Fibroblast of mammary gland (primary cell): ENCODE measurements around the gene MAN1B1.
A peak's percentile ranks its signal among the peaks of the same experiment; 100 is the strongest.

Experiments
- DNase-seq: peaks from one replicate; pipeline ENCODE4 v3.0.0-alpha.2; 2010; ENCODE audit warnings: low read depth
- H3K4me3 ChIP-seq: 2 replicates; pipeline ENCODE4 v1.5.1; 2011; ENCODE audit warnings: low read depth, mild to moderate bottlenecking, low read length, moderate library complexity; ENCODE audit not compliant: control insufficient read depth
- TF ChIP-seq, protein P1 (sequence below): conservative IDR thresholded peaks from 2 replicates; pipeline ENCODE4 v1.5.1; 2011; ENCODE audit warnings: low read depth, low read length, inconsistent platforms; ENCODE audit not compliant: control insufficient read depth, insufficient read depth

Gene MAN1B1

DNA sequence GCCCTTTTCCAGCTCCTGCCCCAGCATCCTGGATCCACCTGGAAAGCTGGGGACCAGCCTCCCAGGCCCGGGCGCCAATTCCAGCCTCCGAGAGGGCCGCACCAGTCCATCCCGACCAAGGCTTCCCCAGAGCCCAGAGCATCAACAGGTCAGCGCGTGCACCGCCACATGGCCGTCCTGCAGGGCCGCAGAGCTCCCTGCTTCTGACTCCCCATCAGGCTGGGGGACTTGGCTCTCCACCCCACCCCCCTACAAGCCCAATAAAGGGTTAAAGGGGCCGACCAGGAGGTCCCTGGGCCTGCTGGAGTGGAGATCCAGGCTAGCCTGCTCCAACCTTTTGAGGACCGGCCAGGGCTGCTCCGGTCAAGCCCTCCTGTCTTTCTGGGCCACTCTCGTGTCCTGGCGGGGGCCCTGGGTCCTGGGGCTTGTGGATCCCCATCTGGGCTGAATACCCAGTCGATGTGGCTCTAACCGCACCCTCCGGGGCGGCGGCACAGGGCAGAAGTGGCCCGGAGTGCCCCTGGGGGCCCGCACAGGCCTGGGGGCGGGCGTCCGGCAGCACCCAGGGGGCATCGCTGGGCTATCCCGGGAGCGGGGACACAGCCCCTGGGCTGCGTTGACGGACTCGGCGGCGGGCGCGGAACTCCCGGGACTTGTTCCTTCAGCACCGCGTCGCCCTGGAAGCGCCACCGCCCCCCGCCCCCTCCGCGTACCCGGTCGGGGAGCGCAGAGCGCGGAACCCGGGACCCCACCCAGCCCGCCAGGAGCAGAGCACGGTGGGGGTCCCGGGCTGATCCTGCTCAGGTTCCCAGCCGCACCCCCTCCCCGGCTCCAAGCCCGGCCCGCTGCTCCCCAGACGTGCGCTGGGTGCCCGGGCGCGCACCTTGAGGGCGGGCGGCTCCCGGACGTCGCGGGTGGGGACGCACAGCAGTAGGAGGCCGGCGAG, 33.5 kb upstream of the MAN1B1 start:
- TF ChIP-seq, protein P1, sequence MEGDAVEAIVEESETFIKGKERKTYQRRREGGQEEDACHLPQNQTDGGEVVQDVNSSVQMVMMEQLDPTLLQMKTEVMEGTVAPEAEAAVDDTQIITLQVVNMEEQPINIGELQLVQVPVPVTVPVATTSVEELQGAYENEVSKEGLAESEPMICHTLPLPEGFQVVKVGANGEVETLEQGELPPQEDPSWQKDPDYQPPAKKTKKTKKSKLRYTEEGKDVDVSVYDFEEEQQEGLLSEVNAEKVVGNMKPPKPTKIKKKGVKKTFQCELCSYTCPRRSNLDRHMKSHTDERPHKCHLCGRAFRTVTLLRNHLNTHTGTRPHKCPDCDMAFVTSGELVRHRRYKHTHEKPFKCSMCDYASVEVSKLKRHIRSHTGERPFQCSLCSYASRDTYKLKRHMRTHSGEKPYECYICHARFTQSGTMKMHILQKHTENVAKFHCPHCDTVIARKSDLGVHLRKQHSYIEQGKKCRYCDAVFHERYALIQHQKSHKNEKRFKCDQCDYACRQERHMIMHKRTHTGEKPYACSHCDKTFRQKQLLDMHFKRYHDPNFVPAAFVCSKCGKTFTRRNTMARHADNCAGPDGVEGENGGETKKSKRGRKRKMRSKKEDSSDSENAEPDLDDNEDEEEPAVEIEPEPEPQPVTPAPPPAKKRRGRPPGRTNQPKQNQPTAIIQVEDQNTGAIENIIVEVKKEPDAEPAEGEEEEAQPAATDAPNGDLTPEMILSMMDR, result no peak
- H3K4me3 ChIP-seq, result no peak overlapping the region

DNA sequence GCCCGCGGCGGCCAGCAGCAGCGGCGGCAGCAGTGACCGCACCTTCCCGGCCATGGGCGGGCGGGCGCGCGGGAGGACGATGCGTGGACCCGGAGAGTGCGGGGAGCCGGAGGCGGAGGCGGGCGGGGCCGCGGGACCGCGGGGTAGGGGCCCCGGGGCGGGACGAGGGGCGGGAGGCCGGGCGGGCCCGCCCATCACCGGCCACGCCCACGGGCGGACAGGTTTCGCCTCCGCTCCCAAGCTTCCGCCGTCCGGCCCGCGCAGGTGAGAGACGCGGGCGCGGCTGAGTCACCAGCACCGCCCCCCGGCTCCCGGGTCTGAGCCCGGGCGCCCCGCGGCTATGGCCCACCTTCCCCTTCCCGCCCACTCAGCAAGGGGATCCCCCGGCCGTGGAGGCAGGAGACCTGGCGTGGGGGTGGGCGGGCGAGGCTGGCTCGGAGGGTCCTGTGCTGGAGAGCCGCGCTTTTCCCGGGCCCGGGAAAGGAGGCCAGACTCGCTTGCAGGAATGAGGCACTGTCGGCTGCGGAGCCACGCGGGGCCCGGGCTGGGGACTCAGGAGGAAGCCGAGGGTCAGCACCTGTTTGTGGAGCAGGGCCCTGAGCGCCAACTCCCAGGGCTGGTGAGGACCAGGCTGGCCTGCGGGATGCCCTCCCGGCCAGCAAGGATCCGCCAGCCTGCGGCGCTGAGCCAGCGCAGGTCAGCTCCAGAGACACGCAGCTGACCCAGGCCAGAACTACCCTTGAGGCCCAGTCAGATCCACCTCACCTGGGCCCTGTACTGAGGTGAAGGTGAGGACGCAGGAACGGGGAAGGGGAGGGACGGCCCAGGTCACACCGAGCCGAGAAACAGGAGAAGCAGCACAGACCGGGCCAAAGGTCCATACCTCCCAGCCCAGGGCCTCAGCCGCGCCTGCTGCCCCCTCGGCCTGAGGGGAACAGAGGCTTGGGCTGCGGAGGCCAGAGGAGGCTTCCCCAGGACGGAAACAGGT, 32.5 kb upstream of the MAN1B1 start, which contains the start of gene ENTPD2:
Gene ENTPD2 (minus strand): TSS at position 118 of the 988 bp plus-strand sequence. CDS start 64 bp downstream, at position 54.
- DNase-seq, result no peak
- H3K4me3 ChIP-seq, result no peak within 1 kb of the TSS
- TF ChIP-seq, protein P1, result no peak

More for the DNA sequence above, 33.5 kb upstream of the MAN1B1 start:
- DNase-seq, result no peak

DNA sequence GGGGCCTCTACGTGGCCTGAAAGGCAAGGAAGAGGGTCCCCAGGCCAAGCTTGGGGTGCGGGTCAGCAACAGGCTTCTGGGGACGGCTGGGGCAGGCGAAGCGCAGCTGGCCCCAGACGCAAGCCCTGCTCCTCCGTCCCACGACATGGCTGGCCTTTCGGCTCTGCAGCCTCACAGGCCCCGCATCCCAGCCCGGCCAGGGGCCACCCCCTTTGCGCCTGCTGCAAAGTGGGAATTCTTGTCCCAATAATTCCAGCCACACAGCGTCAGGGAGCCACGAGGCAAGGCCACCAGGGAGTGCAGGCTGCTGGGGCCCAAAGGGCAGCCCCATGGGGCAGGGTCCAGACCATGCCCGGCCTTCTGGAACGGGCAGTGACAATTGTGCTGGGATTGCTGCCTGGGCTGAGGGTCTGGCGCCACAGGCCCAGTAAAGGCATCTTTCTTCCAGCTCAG, 31.8 kb upstream of the MAN1B1 start:
- DNase-seq, result no peak
- TF ChIP-seq, protein P1, result no peak
- H3K4me3 ChIP-seq, result no peak overlapping the region

DNA sequence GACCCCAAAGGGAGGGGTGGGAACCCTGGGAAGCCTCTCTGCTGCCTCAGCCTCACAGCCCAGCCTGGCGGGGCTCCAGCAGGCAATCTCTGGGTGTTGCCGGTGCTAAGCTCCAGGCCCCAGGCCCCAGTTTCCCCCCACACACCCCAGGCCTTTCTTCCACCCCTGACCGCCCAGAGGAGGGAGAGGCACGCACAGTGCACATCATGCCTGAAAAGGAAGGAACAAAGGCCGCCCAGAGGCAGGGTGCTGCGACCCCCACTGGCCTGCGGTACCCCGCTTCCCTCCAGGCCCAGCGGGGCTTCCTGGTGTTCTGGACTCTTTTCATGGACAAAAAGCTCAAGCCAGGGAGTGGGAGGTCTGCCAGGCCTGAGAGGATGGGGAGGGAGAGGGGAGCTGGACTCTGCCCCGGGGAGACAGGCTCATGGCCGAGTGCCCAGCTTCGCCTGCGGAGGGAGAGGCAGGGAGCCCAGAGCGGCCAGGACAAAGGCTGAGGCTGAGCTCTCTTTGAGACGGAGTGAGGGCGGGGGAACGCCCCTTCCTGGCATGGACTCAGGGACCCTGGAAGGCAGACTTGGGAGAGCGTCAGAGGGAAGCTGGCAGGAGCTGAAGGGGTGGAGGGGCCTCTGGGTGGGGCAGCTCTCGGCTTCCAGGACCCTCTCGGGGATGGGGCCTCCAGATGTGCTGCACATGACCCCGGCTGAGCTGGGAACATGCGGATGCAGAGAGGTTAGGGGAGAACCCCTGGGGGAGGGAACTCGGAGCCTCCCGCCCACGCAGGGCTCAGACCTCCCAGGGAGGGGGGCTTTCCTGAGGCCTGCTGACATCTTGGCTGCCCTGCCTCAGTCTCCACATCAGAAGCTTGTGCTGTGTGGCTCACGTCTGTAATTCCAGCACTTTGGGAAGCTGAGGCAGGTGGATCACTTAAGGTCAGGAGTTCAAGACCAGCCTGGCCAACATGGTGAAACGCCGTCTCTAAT, 31.1 kb upstream of the MAN1B1 start:
- no peak overlapping the region for H3K4me3 ChIP-seq
- TF ChIP-seq, protein P1, result no peak
- DNase-seq, result peak; percentile 71

DNA sequence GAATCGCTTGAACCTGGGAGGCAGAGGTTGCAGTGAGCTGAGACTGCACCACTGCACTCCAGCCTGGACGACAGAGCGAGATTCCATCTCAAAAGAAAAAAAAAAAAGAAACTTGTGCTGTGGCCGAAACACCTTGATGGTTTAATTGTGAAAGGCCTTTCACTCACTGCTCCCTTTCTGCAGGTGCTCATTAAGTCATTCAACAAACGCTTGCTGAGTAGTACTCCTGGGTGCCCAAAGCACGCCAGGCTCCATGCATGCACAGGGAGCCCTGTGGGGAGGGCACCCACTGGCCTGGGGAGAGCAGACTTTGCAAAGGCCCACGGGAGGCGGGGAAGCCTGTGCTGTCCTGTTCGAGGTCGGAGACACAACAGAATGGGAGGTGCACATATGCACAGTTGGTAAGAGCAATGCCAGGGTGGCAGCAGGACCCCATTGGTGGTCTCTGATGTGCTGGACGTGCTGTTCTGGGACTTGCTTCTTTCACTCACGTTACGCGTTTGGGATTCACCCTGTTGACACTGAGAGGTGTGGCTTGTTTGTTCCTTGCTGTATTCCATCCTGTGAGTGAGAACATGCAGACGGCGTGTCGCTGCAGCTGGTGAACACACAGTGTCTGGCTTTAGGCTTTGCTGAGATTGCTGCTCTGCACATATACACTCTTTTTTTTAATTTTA, 29.9 kb upstream of the MAN1B1 start:
- DNase-seq, result no peak
- no peak overlapping the region for H3K4me3 ChIP-seq
- TF ChIP-seq, protein P1, result no peak
